ENCODE measurements around the gene OTOS. TPM values are rescaled to one million over a fixed set of nuclear protein-coding genes. Genes with fewer than 3 reads are reported as not detected.

Gene OTOS
- total RNA-seq, 4 donors from 2014 or later = not detected

- H3K4me1 ChIP-seq = peaks cover 7% of the 10 kb centered on the region
- H3K9me3 ChIP-seq = no peaks in the 10 kb centered on the region
- no peak overlapping the region for H3K27ac ChIP-seq
- no peak for TF ChIP-seq POLR2A (IDR thresholded peaks at IDR 0.05)
- TF ChIP-seq EP300 (IDR thresholded peaks at IDR 0.05) = no peak
- TF ChIP-seq CTCF (IDR thresholded peaks at IDR 0.05) = no peak
- no peak for TF ChIP-seq POLR2AphosphoS5 (IDR thresholded peaks at IDR 0.05)
- H3K27me3 ChIP-seq = no peaks in the 10 kb centered on the region
- peaks cover 58% of the 10 kb centered on the region for H3K36me3 ChIP-seq
- WGBS = 86% methylated on average over 16 of the region's 16 CpGs
- no peak overlapping the region for H3K4me3 ChIP-seq
- DNase-seq (ENCODE audit: low spot score in 2 of 2) = peak in 1 of 2 donors; percentile 67
These were observed 12.4 kb downstream of the OTOS start for GRCh38 chr2:240127911-240128607.

GRCh38 chr2:240127191-240127750 is 13.2 kb downstream of the OTOS start:
- peaks cover 7% of the 10 kb centered on the region for H3K4me1 ChIP-seq
- H3K36me3 ChIP-seq = peaks cover 50% of the 10 kb centered on the region
- no peak overlapping the region for H3K4me3 ChIP-seq
- TF ChIP-seq EP300 (IDR thresholded peaks at IDR 0.05) (no peak), POLR2AphosphoS5 (IDR thresholded peaks at IDR 0.05) (no peak), POLR2A (IDR thresholded peaks at IDR 0.05) (no peak), CTCF (IDR thresholded peaks at IDR 0.05) (no peak)
- no peaks in the 10 kb centered on the region for H3K9me3 ChIP-seq
- DNase-seq (ENCODE audit: low spot score in 2 of 2) = peak in 1 of 2 donors; percentile 37
- H3K27ac ChIP-seq = no peak overlapping the region
- 73% methylated on average over 5 of the region's 7 CpGs for WGBS
- H3K27me3 ChIP-seq = no peaks in the 10 kb centered on the region

GRCh38 chr2:240126731-240127130 is 13.7 kb downstream of the OTOS start:
- Histone ChIP-seq H3K27ac (no peak overlapping the region), H3K4me1 (peaks cover 7% of the 10 kb centered on the region), H3K4me3 (no peak overlapping the region), H3K36me3 (peaks cover 45% of the 10 kb centered on the region), H3K9me3 (no peaks in the 10 kb centered on the region), H3K27me3 (no peaks in the 10 kb centered on the region)
- WGBS = 87% methylated on average over 10 of the region's 10 CpGs
- peak in 1 of 2 donors; percentile 38 for DNase-seq (ENCODE audit: low spot score in 2 of 2)
- TF ChIP-seq CTCF (IDR thresholded peaks at IDR 0.05) = no peak
- no peak for TF ChIP-seq POLR2A (IDR thresholded peaks at IDR 0.05)
- TF ChIP-seq EP300 (IDR thresholded peaks at IDR 0.05) = no peak
- no peak for TF ChIP-seq POLR2AphosphoS5 (IDR thresholded peaks at IDR 0.05)

GRCh38 chr2:240125742-240126141 is 14.7 kb downstream of the OTOS start:
- Histone ChIP-seq H3K27ac (no peak overlapping the region), H3K36me3 (peaks cover 35% of the 10 kb centered on the region), H3K9me3 (no peaks in the 10 kb centered on the region), H3K27me3 (no peaks in the 10 kb centered on the region), H3K4me3 (no peak overlapping the region), H3K4me1 (peaks cover 7% of the 10 kb centered on the region)
- TF ChIP-seq CTCF (IDR thresholded peaks at IDR 0.05) = no peak
- DNase-seq (ENCODE audit: low spot score in 2 of 2) = peak in 1 of 2 donors; percentile 63
- 91% methylated on average over 14 of the region's 14 CpGs for WGBS

GRCh38 chr2:240124651-240125030 is 15.8 kb downstream of the OTOS start:
- WGBS = 100% methylated on average over 1 of the region's 8 CpGs
- TF ChIP-seq EP300 (IDR thresholded peaks at IDR 0.05) (no peak), POLR2AphosphoS5 (IDR thresholded peaks at IDR 0.05) (no peak)
- peak in 1 of 2 donors; percentile 67 for DNase-seq (ENCODE audit: low spot score in 2 of 2)

More at GRCh38 chr2:240124651-240125030, 15.8 kb downstream of the OTOS start:
- no peaks in the 10 kb centered on the region for H3K27me3 ChIP-seq
- no peaks in the 10 kb centered on the region for H3K9me3 ChIP-seq
- no peak overlapping the region for H3K4me3 ChIP-seq
- peaks cover 7% of the 10 kb centered on the region for H3K4me1 ChIP-seq
- peaks cover 24% of the 10 kb centered on the region for H3K36me3 ChIP-seq
- H3K27ac ChIP-seq = no peak overlapping the region
